Frontal cortex (tissue), 4 donors: ENCODE measurements around the gene NOXA1. TPM values are rescaled to one million over a fixed set of nuclear protein-coding genes. Genes with fewer than 3 reads are reported as not detected.

ENCODE experiments used
- DNase-seq, 2 donors: peaks; one replicate each; pipeline ENCODE4 v3.0.0; 2012; ENCODE audit warnings: low spot score in 2 of 2
- FAIRE-seq: peaks from 2 replicates; lab custom pipeline; 2012; peaks lifted over from hg19 to GRCh38; lab: Jason Lieb, UNC
- total RNA-seq: library from RNA; depleted of rRNA; stranded (reverse); fragments of >200 nt; gene quantifications from one replicate; pipeline ENCODE4 v1.2.3, GENCODE V29; 2014
- donor health status: control.
- donor health status: control.
- donor health status: control.

The NOXA1 gene
- total RNA-seq, 1 donor from 2014 or later = 1.2 TPM

GRCh38 chr9:137477778-137478612 is 54.8 kb downstream of the NOXA1 start:
- DNase-seq (no peak), FAIRE-seq (no peak)

- FAIRE-seq = no peak
These were observed 55.4 kb downstream of the NOXA1 start for GRCh38 chr9:137478613-137478961.

GRCh38 chr9:137478962-137479861 is 56.0 kb downstream of the NOXA1 start:
- no peak for FAIRE-seq
- DNase-seq = no peak

More at GRCh38 chr9:137478613-137478961, 55.4 kb downstream of the NOXA1 start:
- DNase-seq = no peak

- FAIRE-seq = no peak
- no peak for DNase-seq
These were observed 56.9 kb downstream of the NOXA1 start for GRCh38 chr9:137479892-137480685.

- no peak for DNase-seq
- no peak for FAIRE-seq
These were observed 57.8 kb downstream of the NOXA1 start for GRCh38 chr9:137480686-137481683.

GRCh38 chr9:137482094-137482781 is 59.0 kb downstream of the NOXA1 start:
- no peak for DNase-seq
- no peak for FAIRE-seq

Other genes with a start within 250 kb of the NOXA1 start
- 22.4 TPM for gene ANAPC2, start 234.8 kb upstream of the NOXA1 start, total RNA-seq
- 24.5 TPM for gene SSNA1, start 234.7 kb upstream of the NOXA1 start, total RNA-seq
- gene TPRN, start 222.7 kb upstream of the NOXA1 start, total RNA-seq = 6.1 TPM
- 34.2 TPM for gene TMEM203, start 217.7 kb upstream of the NOXA1 start, total RNA-seq
- gene NDOR1, start 217.7 kb upstream of the NOXA1 start, total RNA-seq = 3.3 TPM
- 0.82 TPM for gene RNF208, start 201.2 kb upstream of the NOXA1 start, total RNA-seq
- gene CYSRT1, start 198.2 kb upstream of the NOXA1 start, total RNA-seq = under 0.01 TPM
- not detected for gene RNF224, start 195.9 kb upstream of the NOXA1 start, total RNA-seq
- gene SLC34A3, start 192.5 kb upstream of the NOXA1 start, total RNA-seq = not detected
- 92.5 TPM for gene TUBB4B, start 182.1 kb upstream of the NOXA1 start, total RNA-seq
- gene STPG3, start 172.1 kb upstream of the NOXA1 start, total RNA-seq = not detected
- gene NELFB, start 168.1 kb upstream of the NOXA1 start, total RNA-seq = 36.7 TPM
- gene TOR4A, start 145.7 kb upstream of the NOXA1 start, total RNA-seq = 0.41 TPM
- 3.7 TPM for gene NRARP, start 121.1 kb upstream of the NOXA1 start, total RNA-seq
- 12.6 TPM for gene EXD3, start 231 bp upstream of the NOXA1 start, total RNA-seq
- gene ENTPD8, start 18.0 kb downstream of the NOXA1 start, total RNA-seq = not detected
- gene NSMF, start 35.9 kb downstream of the NOXA1 start, total RNA-seq = 33.0 TPM
- gene PNPLA7, start 127.0 kb downstream of the NOXA1 start, total RNA-seq = 0.82 TPM
- gene MRPL41, start 128.5 kb downstream of the NOXA1 start, total RNA-seq = 22.4 TPM
- gene DPH7, start 155.5 kb downstream of the NOXA1 start, total RNA-seq = 21.6 TPM
- gene ZMYND19, start 167.1 kb downstream of the NOXA1 start, total RNA-seq = 19.6 TPM
- gene ARRDC1, start 182.3 kb downstream of the NOXA1 start, total RNA-seq = 13.0 TPM
- 71.7 TPM for gene EHMT1, start 195.6 kb downstream of the NOXA1 start, total RNA-seq